Sigmoid colon (tissue), 3 donors: ENCODE data around the gene JAG2.
"Not testable (repeated sequence)": the region's sequence is repeated elsewhere in the genome, so short reads cannot be mapped to it uniquely, and the experiment has no call there.

Experiments used
- CTCF ChIP-seq, 4 experiments: fragments of 450-650 bp in 3 of 4; fragments of 200-600 bp in 1 of 4; IDR thresholded peaks; one replicate each; pipeline ENCODE4 v1.5.1; 2016 to 2019; ENCODE audit warnings: antibody characterized with exemption in 4 of 4, mild to moderate bottlenecking in 3 of 4, moderate library complexity in 2 of 4
- POLR2A ChIP-seq, 2 donors: fragments of 450-650 bp; IDR thresholded peaks; one replicate each; pipeline ENCODE4 v1.6.1; 2016; ENCODE audit warnings: antibody characterized with exemption in 2 of 2, mild to moderate bottlenecking in 2 of 2, moderate library complexity in 2 of 2

- TF ChIP-seq POLR2A, CTCF (IDR thresholded peaks at IDR 0.05): not testable (repeated sequence)
Observed at GRCh38 chr14:105109243-105109642, 59.3 kb downstream of the JAG2 start.
